Measurements from ENCODE around the gene GK2. TPM values are rescaled to one million over a fixed set of nuclear protein-coding genes. Genes with fewer than 3 reads are reported as not detected.

GK2 gene
- total RNA-seq (2022; extraction: Qiagen RNA extraction): not detected in 5 replicates

GRCh38 chr4:79408063-79408462 is at the start of gene GK2:
GK2 (minus strand) TSS chr4:79408228; CDS start chr4:79408200, 28 bp downstream.

Other genes starting within 250 kb of the GK2 start
- gene NAA11, start 82.2 kb downstream of the GK2 start, total RNA-seq (2022; extraction: Qiagen RNA extraction): not detected in 5 replicates